ENCODE results near the gene CCDC181. TPM values are rescaled to one million over a fixed set of nuclear protein-coding genes. Genes with fewer than 3 reads are reported as not detected.

Gene CCDC181
- total and polyA plus RNA-seq, 2 donors (not counting 1 experiment from before 2014, with no cell fraction given): not detected

GRCh38 chr1:169360415-169360814 lies 66.9 kb downstream of the CCDC181 start:
- TF ChIP-seq, protein P1, sequence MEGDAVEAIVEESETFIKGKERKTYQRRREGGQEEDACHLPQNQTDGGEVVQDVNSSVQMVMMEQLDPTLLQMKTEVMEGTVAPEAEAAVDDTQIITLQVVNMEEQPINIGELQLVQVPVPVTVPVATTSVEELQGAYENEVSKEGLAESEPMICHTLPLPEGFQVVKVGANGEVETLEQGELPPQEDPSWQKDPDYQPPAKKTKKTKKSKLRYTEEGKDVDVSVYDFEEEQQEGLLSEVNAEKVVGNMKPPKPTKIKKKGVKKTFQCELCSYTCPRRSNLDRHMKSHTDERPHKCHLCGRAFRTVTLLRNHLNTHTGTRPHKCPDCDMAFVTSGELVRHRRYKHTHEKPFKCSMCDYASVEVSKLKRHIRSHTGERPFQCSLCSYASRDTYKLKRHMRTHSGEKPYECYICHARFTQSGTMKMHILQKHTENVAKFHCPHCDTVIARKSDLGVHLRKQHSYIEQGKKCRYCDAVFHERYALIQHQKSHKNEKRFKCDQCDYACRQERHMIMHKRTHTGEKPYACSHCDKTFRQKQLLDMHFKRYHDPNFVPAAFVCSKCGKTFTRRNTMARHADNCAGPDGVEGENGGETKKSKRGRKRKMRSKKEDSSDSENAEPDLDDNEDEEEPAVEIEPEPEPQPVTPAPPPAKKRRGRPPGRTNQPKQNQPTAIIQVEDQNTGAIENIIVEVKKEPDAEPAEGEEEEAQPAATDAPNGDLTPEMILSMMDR (IDR thresholded peaks at IDR 0.05): no peak

GRCh38 chr1:169348383-169349036 lies 78.8 kb downstream of the CCDC181 start:
- DNase-seq (peak; percentile 68), ATAC-seq (ENCODE audit: low read depth) (no peak)
- Histone ChIP-seq H3K4me1 (ENCODE audit: control insufficient read depth in 2 of 2, insufficient read depth in 2 of 2, low read length in 2 of 2) (no peaks in the 10 kb centered on the region), H3K36me3 (replicated peaks in 1 of 2; ENCODE audit: control extremely low read depth in 1 of 2, control insufficient read depth in 1 of 2, extremely low read depth in 1 of 2, insufficient read depth in 2 of 2, low read length in 1 of 2) (no peaks in the 10 kb centered on the region), H4K20me1 (ENCODE audit: control insufficient read depth, insufficient read depth, low read length, poor library complexity, severe bottlenecking) (no peaks in the 10 kb centered on the region), H3K79me2 (ENCODE audit: control insufficient read depth, insufficient read depth, low read length) (no peaks in the 10 kb centered on the region), H3K4me2 (replicated peaks; ENCODE audit: low read depth, low read length, poor library complexity, severe bottlenecking) (no peak overlapping the region), H3K27ac (ENCODE audit: low read length in 2 of 2) (no peak overlapping the region), H3K4me3 (ENCODE audit: control extremely low read depth in 1 of 5, extremely low read depth in 1 of 5, insufficient read depth in 1 of 5, low read depth in 2 of 5, low read length in 4 of 5) (no peak overlapping the region), H3K9me3 (ENCODE audit: control extremely low read depth in 1 of 3, control insufficient read depth in 2 of 3, insufficient read depth in 1 of 3, low read length in 2 of 3) (no peaks in the 10 kb centered on the region), H2AFZ (ENCODE audit: insufficient read depth, low read depth, low read length, poor library complexity, severe bottlenecking) (no peak overlapping the region), H3K27me3 (replicated peaks in 1 of 4; ENCODE audit: control extremely low read depth in 1 of 4, control insufficient read depth in 3 of 4, insufficient read depth in 4 of 4, low read length in 3 of 4) (no peaks in the 10 kb centered on the region), H3K9ac (ENCODE audit: low read length) (no peak overlapping the region)
- CTCF ChIA-PET: interaction anchor here (0.6 to 11.9 kb wide), 28 partner anchors 9 to 1266 kb away, joined by 3 to 257 read pairs (median 4); partner anchors contain the start of genes BLZF1, KIFAP3, METTL18 and NME7
- TF ChIP-seq, protein P1 (IDR thresholded peaks at IDR 0.05): peak; percentile 90
- no peak for TF ChIP-seq EZH2 (IDR thresholded peaks at IDR 0.05; ENCODE audit: borderline replicate concordance, insufficient read depth, low read depth, low read length, poor library complexity, severe bottlenecking)
- intact Hi-C loops (cut with micrococcal nuclease): loop anchor here (1.0 kb wide), 1 partner anchor 1006 kb away; no protein-coding TSS in a partner anchor
- H3K27ac Mint-ChIP-seq: no peak overlapping the region
- H3K27me3 Mint-ChIP-seq: no peaks in the 10 kb centered on the region
- H3K9me3 Mint-ChIP-seq (ENCODE audit: insufficient read depth): no peaks in the 10 kb centered on the region
- H3K4me3 Mint-ChIP-seq: no peak overlapping the region
- no peaks in the 10 kb centered on the region for H3K4me1 Mint-ChIP-seq
- POLR2A ChIA-PET: no interaction called here
- no CpG with 5 or more reads among the region's 5 CpGs for WGBS (ENCODE audit: insufficient coverage)

More at GRCh38 chr1:169360415-169360814, 66.9 kb downstream of the CCDC181 start:
- Mint-ChIP-seq H3K4me1 (peaks cover 4% of the 10 kb centered on the region), H3K27ac (no peak overlapping the region), H3K9me3 (ENCODE audit: insufficient read depth) (no peaks in the 10 kb centered on the region), H3K4me3 (no peak overlapping the region), H3K27me3 (no peaks in the 10 kb centered on the region)
- H2AFZ ChIP-seq (ENCODE audit: insufficient read depth, low read depth, low read length, poor library complexity, severe bottlenecking): no peak overlapping the region
- no peaks in the 10 kb centered on the region for H3K36me3 ChIP-seq (replicated peaks in 1 of 2; ENCODE audit: control extremely low read depth in 1 of 2, control insufficient read depth in 1 of 2, extremely low read depth in 1 of 2, insufficient read depth in 2 of 2, low read length in 1 of 2)
- no peaks in the 10 kb centered on the region for H3K27me3 ChIP-seq (replicated peaks in 1 of 4; ENCODE audit: control extremely low read depth in 1 of 4, control insufficient read depth in 3 of 4, insufficient read depth in 4 of 4, low read length in 3 of 4)
- H3K4me1 ChIP-seq (ENCODE audit: control insufficient read depth in 2 of 2, insufficient read depth in 2 of 2, low read length in 2 of 2): no peaks in the 10 kb centered on the region
- WGBS (ENCODE audit: insufficient coverage): 100% methylated on average over 1 of the region's 1 CpG
- ATAC-seq (ENCODE audit: low read depth): no peak
- no peak overlapping the region for H3K4me3 ChIP-seq (ENCODE audit: control extremely low read depth in 1 of 5, extremely low read depth in 1 of 5, insufficient read depth in 1 of 5, low read depth in 2 of 5, low read length in 4 of 5)
- H3K79me2 ChIP-seq (ENCODE audit: control insufficient read depth, insufficient read depth, low read length): peaks cover 6% of the 10 kb centered on the region
- no peak for DNase-seq
- no peak overlapping the region for H3K9ac ChIP-seq (ENCODE audit: low read length)
- H3K9me3 ChIP-seq (ENCODE audit: control extremely low read depth in 1 of 3, control insufficient read depth in 2 of 3, insufficient read depth in 1 of 3, low read length in 2 of 3): no peaks in the 10 kb centered on the region
- H3K4me2 ChIP-seq (replicated peaks; ENCODE audit: low read depth, low read length, poor library complexity, severe bottlenecking): no peak overlapping the region
- intact Hi-C loops (cut with micrococcal nuclease): no loop called here
- H4K20me1 ChIP-seq (ENCODE audit: control insufficient read depth, insufficient read depth, low read length, poor library complexity, severe bottlenecking): no peaks in the 10 kb centered on the region
- ChIA-PET CTCF (interaction anchor here (1.5 kb wide), 1 partner anchor 13 kb away, joined by 12 read pairs; no protein-coding TSS in a partner anchor), POLR2A (no interaction called here)
- H3K27ac ChIP-seq (ENCODE audit: low read length in 2 of 2): no peak overlapping the region

Data from B cell (primary cell).